Dendritic cell treated with granulocyte-macrophage colony-stimulating factor and Interleukin-4, amounts not matched to agents 40 ng/mL and 50 ng/mL, for 4 days (primary cell): ENCODE data around the gene PSMD12.
"Not testable (repeated sequence)": the region's sequence is repeated elsewhere in the genome, so short reads cannot be mapped to it uniquely, and the experiment has no call there.

Experiments used
- H3K27ac Mint-ChIP-seq: one replicate; pipeline ENCODE4 v1.8.0; 2022; ENCODE audit warnings: mild to moderate bottlenecking, mixed read lengths
- H3K27me3 Mint-ChIP-seq: one replicate; pipeline ENCODE4 v1.8.0; 2022; ENCODE audit warnings: mild to moderate bottlenecking, mixed read lengths
- H3K36me3 Mint-ChIP-seq: one replicate; pipeline ENCODE4 v1.8.0; 2022; ENCODE audit warnings: low read depth, mixed read lengths
- H3K4me1 Mint-ChIP-seq: one replicate; pipeline ENCODE4 v1.8.0; 2022; ENCODE audit warnings: low read depth, mixed read lengths
- H3K4me3 Mint-ChIP-seq: one replicate; pipeline ENCODE4 v1.8.0; 2022; ENCODE audit warnings: mild to moderate bottlenecking, moderate library complexity, mixed read lengths
- H3K9me3 Mint-ChIP-seq: one replicate; pipeline ENCODE4 v1.8.0; 2022; ENCODE audit warnings: mixed read lengths
- intact Hi-C: fragments of 100-400 bp; cut with micrococcal nuclease; formaldehyde crosslinking; loops from one replicate; pipeline ENCODE4 v1.15.0; 2022

Gene PSMD12

DNA sequence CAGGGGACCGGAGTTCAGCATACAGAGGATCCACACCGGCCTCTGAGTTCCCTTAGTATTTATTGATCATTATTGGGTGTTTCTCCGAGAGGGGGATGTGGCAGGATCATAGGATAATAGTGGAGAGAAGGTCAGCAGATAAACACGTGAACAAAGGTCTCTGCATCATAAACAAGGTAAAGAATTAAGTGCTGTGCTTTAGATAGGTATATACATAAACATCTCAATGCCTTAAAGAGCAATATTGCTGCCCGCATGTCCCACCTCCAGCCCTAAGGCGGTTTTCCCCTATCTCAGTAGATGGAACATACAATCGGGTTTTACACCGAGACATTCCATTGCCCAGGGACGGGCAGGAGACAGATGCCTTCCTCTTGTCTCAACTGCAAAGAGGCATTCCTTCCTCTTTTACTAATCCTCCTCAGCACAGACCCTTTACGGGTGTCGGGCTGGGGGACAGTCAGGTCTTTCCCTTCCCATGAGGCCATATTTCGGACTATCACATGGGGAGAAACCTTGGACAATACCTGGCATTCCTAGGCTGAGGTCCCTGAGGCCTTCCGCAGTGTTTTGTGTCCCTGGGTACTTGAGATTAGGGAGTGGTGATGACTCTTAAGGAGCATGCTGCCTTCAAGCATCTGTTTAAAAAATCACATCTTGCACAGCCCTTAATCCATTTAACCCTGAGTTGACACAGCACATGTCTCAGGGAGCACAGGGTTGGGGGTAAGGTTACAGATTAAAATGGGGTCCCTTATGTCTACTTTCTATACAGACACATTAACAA is 39.2 kb downstream of the PSMD12 start:
- H3K4me3 Mint-ChIP-seq, H3K4me1 Mint-ChIP-seq, H3K27ac Mint-ChIP-seq, H3K27me3 Mint-ChIP-seq, H3K36me3 Mint-ChIP-seq, intact Hi-C loops: not testable (repeated sequence)
- peaks cover 10% of the 10 kb centered on the region for H3K9me3 Mint-ChIP-seq

- H3K4me1 Mint-ChIP-seq = peaks cover 6% of the 10 kb centered on the region
- intact Hi-C loops = no loop called here
- H3K27ac Mint-ChIP-seq = no peak overlapping the region
- H3K4me3 Mint-ChIP-seq = no peak overlapping the region
- H3K36me3 Mint-ChIP-seq = no peaks in the 10 kb centered on the region
- H3K9me3 Mint-ChIP-seq = peaks cover 10% of the 10 kb centered on the region
- peaks cover 2% of the 10 kb centered on the region for H3K27me3 Mint-ChIP-seq
Measured at GRCh38 chr17:67326440-67326839, 39.9 kb downstream of the PSMD12 start.

GRCh38 chr17:67324330-67324729 is 42.0 kb downstream of the PSMD12 start:
- no peak overlapping the region for H3K27ac Mint-ChIP-seq
- peaks cover 2% of the 10 kb centered on the region for H3K27me3 Mint-ChIP-seq
- no peak overlapping the region for H3K4me3 Mint-ChIP-seq
- no peaks in the 10 kb centered on the region for H3K4me1 Mint-ChIP-seq
- no peaks in the 10 kb centered on the region for H3K36me3 Mint-ChIP-seq
- intact Hi-C loops = no loop called here
- H3K9me3 Mint-ChIP-seq = peaks cover 10% of the 10 kb centered on the region

- Mint-ChIP-seq H3K27me3 (peaks cover 2% of the 10 kb centered on the region), H3K9me3 (peaks cover 6% of the 10 kb centered on the region), H3K27ac (no peak overlapping the region), H3K4me3 (no peak overlapping the region), H3K36me3 (no peaks in the 10 kb centered on the region), H3K4me1 (no peaks in the 10 kb centered on the region)
- intact Hi-C loops = no loop called here
Measured at GRCh38 chr17:67323445-67323844, 42.9 kb downstream of the PSMD12 start.

GRCh38 chr17:67322042-67322787 is 44.2 kb downstream of the PSMD12 start:
- Mint-ChIP-seq H3K4me1 (no peaks in the 10 kb centered on the region), H3K27ac (no peak overlapping the region), H3K27me3 (peaks cover 2% of the 10 kb centered on the region), H3K36me3 (no peaks in the 10 kb centered on the region), H3K9me3 (no peaks in the 10 kb centered on the region), H3K4me3 (no peak overlapping the region)
- intact Hi-C loops = no loop called here

DNA sequence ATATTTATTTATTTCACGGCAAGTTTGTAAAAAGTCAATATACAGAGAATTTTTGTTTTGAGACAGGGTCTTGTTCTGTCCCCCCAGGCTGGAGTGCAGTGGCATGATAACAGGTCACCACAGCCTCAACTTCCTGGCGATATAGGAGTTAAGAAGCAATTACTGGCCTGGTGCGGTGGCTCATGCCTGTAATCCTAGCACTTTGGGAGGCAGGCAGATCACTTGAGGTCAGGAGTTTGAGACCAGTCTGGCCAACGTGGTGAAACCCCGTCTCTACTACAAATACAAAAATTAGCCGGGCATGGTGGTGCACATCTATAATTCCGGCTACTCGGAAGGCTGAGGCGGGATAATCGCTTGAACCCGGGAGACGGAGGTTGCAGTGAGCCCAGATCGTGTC is 44.9 kb downstream of the PSMD12 start:
- H3K36me3 Mint-ChIP-seq, H3K4me3 Mint-ChIP-seq, intact Hi-C loops, H3K27me3 Mint-ChIP-seq, H3K27ac Mint-ChIP-seq, H3K9me3 Mint-ChIP-seq, H3K4me1 Mint-ChIP-seq: not testable (repeated sequence)

DNA sequence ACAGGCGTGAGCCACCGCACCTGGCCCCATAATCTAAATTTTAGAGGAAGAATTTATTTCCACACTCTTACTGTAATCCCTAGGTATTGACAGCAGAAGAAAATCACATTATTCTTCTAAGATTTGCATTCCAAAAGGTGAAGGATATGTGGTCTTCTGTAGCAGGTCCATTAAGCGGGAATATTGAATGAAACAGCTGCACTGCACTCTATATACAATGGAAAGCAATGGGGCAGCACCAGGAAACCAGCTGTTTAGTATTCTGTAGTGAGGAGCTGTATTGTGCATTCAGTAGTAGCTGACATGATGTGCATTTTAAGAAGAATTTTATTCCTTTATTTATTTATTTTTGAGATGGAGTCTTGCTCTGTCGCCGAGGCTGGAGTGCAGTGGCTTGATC is 49.6 kb downstream of the PSMD12 start:
- intact Hi-C loops = no loop called here
- no peak overlapping the region for H3K4me3 Mint-ChIP-seq
- H3K9me3 Mint-ChIP-seq = no peaks in the 10 kb centered on the region
- peaks cover 20% of the 10 kb centered on the region for H3K4me1 Mint-ChIP-seq
- H3K27me3 Mint-ChIP-seq = no peaks in the 10 kb centered on the region
- H3K27ac Mint-ChIP-seq = no peak overlapping the region
- no peaks in the 10 kb centered on the region for H3K36me3 Mint-ChIP-seq

GRCh38 chr17:67315865-67316264 is 50.5 kb downstream of the PSMD12 start:
- H3K4me1 Mint-ChIP-seq = peaks cover 26% of the 10 kb centered on the region
- no peak overlapping the region for H3K27ac Mint-ChIP-seq
- H3K4me3 Mint-ChIP-seq = no peak overlapping the region
- H3K27me3 Mint-ChIP-seq = no peaks in the 10 kb centered on the region
- H3K9me3 Mint-ChIP-seq = no peaks in the 10 kb centered on the region
- H3K36me3 Mint-ChIP-seq = no peaks in the 10 kb centered on the region
- intact Hi-C loops = no loop called here

GRCh38 chr17:67312265-67312664 is 54.1 kb downstream of the PSMD12 start:
- Mint-ChIP-seq H3K9me3 (no peaks in the 10 kb centered on the region), H3K4me3 (no peak overlapping the region), H3K27ac (peak overlapping the region; percentile 62), H3K4me1 (peaks cover 26% of the 10 kb centered on the region), H3K36me3 (no peaks in the 10 kb centered on the region), H3K27me3 (no peaks in the 10 kb centered on the region)
- intact Hi-C loops = no loop called here

DNA sequence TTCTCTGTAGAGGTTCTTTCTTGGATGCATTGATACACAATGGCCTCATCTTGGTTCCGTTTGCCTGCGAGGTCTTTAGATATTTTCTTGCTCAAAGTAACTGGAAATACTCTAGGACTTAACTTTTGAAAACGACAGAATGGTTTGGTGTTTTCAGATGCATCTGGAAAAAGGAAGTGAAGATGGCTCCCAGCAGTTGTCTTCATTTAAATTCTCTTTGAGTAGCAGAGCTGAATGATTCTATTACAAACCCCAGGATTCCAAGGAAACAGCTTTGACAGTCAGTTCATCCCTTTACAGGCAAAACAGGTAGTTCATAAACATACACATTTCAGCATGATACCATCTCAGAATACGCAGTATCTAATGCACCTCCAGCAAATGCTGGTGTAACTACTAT is 54.8 kb downstream of the PSMD12 start:
- H3K4me3 Mint-ChIP-seq = no peak overlapping the region
- peaks cover 26% of the 10 kb centered on the region for H3K4me1 Mint-ChIP-seq
- intact Hi-C loops = no loop called here
- H3K36me3 Mint-ChIP-seq = no peaks in the 10 kb centered on the region
- H3K27ac Mint-ChIP-seq = peak overlapping the region; percentile 62
- no peaks in the 10 kb centered on the region for H3K9me3 Mint-ChIP-seq
- H3K27me3 Mint-ChIP-seq = no peaks in the 10 kb centered on the region

DNA sequence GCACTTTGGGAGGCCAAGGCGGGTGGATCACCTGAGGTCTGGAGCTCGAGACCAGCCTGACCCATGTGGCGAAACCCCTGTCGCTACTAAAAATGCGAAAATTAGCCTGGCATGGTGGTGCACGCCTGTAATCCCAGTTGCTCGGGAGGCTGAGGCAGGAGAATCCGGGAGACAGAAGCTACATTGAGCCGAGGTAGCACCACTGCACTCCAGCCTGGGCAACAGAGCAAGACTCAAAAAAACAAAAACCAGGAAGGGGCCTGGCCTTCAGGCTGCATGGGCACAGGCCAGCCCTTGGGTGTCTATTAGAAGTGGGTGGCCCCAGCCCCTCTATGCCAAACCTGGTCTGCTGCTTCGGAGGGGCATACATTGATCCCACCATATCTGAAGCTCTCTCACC is 56.0 kb downstream of the PSMD12 start:
- Mint-ChIP-seq H3K27me3 (no peaks in the 10 kb centered on the region), H3K36me3 (no peaks in the 10 kb centered on the region), H3K4me3 (no peak overlapping the region), H3K9me3 (no peaks in the 10 kb centered on the region), H3K4me1 (peaks cover 17% of the 10 kb centered on the region), H3K27ac (no peak overlapping the region)
- intact Hi-C loops = no loop called here

GRCh38 chr17:67305446-67306235 is 60.7 kb downstream of the PSMD12 start:
- H3K4me3 Mint-ChIP-seq, H3K4me1 Mint-ChIP-seq, H3K27ac Mint-ChIP-seq, intact Hi-C loops, H3K27me3 Mint-ChIP-seq, H3K9me3 Mint-ChIP-seq, H3K36me3 Mint-ChIP-seq: not testable (repeated sequence)

DNA sequence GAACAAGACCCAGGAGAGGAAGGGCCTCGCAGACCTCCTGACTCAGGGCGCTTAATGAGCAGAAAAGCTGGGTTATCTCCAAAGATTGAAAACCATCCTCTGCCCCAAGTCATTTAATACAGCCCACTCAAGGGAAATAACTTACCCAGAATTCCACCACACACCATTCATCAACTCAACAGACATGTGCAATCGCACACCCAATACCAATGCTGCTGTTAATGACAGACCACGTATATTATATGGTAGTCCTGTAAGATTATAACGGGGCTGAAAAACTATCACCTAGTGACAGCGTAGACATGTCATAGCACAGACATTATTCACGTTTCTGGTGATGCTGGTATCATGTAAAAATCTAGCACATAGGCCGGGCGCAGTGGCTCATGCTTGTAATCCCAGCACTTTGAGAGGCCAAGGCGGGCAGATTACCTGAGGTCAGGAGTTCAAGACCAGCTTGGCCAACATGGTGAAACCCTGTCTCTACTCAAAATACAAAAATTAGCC is 68.9 kb downstream of the PSMD12 start:
- no peaks in the 10 kb centered on the region for H3K27me3 Mint-ChIP-seq
- no peak overlapping the region for H3K4me3 Mint-ChIP-seq
- H3K36me3 Mint-ChIP-seq = no peaks in the 10 kb centered on the region
- H3K27ac Mint-ChIP-seq = no peak overlapping the region
- no peaks in the 10 kb centered on the region for H3K9me3 Mint-ChIP-seq
- intact Hi-C loops = no loop called here
- peaks cover 9% of the 10 kb centered on the region for H3K4me1 Mint-ChIP-seq
